Fibroblast of mammary gland (primary cell): ENCODE measurements around the gene LIN37.
A peak's percentile ranks its signal among the peaks of the same experiment; 100 is the strongest.

ENCODE experiments used
- DNase-seq: peaks from one replicate; pipeline ENCODE4 v3.0.0-alpha.2; 2010; ENCODE audit warnings: low read depth
- H3K4me3 ChIP-seq: 2 replicates; pipeline ENCODE4 v1.5.1; 2011; ENCODE audit warnings: low read depth, mild to moderate bottlenecking, low read length, moderate library complexity; ENCODE audit not compliant: control insufficient read depth
- TF ChIP-seq, protein P1 (sequence below): conservative IDR thresholded peaks from 2 replicates; pipeline ENCODE4 v1.5.1; 2011; ENCODE audit warnings: low read depth, low read length, inconsistent platforms; ENCODE audit not compliant: control insufficient read depth, insufficient read depth

The LIN37 gene

GRCh38 chr19:35716801-35717664, 31.3 kb upstream of the LIN37 start:
- H3K4me3 ChIP-seq: peak overlapping the region; percentile 75
- peak; percentile 92 for DNase-seq
- TF ChIP-seq, protein P1, sequence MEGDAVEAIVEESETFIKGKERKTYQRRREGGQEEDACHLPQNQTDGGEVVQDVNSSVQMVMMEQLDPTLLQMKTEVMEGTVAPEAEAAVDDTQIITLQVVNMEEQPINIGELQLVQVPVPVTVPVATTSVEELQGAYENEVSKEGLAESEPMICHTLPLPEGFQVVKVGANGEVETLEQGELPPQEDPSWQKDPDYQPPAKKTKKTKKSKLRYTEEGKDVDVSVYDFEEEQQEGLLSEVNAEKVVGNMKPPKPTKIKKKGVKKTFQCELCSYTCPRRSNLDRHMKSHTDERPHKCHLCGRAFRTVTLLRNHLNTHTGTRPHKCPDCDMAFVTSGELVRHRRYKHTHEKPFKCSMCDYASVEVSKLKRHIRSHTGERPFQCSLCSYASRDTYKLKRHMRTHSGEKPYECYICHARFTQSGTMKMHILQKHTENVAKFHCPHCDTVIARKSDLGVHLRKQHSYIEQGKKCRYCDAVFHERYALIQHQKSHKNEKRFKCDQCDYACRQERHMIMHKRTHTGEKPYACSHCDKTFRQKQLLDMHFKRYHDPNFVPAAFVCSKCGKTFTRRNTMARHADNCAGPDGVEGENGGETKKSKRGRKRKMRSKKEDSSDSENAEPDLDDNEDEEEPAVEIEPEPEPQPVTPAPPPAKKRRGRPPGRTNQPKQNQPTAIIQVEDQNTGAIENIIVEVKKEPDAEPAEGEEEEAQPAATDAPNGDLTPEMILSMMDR: peak; percentile 66

- peak within 1 kb of the TSS; percentile 82 for H3K4me3 ChIP-seq
- DNase-seq: no peak
- TF ChIP-seq, protein P1: no peak
Measured at GRCh38 chr19:35717665-35718344, 30.6 kb upstream of the LIN37 start, which contains the start of gene KMT2B. KMT2B (plus strand) TSS chr19:35718003; CDS start chr19:35718019, 16 bp downstream.

DNA sequence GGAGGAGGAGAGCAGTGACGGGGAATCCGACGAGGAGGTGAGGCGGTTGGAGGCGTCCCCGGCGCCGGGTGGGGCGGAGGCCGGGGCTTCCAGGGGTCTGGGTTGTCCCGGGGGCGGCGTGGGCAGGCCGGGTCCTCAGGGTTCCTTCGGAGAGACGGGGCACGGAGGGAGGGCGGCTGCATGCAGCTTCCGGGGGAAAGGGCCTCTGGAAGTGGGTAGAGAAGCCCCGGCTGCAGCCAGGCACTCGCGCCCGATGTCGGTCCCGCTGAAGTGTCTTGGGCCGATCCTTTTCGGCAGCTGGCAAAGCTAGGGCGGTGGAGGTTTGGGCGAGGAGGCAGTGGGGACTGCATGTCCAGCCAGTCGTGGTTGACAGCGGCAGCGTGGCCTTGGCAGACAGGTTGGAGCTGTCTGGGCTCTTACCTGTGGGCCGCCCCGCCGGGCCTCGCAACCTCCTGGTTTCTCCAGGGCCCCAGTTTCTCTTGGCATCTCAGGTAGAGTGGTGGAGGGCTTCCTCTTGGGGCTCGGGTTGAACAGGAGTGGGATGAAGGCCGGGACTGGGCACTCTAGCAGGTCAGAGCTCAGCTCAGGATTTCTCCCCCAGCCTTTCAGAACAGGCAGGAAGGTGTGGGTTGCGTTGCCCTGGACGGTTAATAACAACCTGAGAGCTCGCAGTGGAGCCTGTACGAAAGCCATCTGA, 29.9 kb upstream of the LIN37 start:
- peak overlapping the region; percentile 82 for H3K4me3 ChIP-seq

DNA sequence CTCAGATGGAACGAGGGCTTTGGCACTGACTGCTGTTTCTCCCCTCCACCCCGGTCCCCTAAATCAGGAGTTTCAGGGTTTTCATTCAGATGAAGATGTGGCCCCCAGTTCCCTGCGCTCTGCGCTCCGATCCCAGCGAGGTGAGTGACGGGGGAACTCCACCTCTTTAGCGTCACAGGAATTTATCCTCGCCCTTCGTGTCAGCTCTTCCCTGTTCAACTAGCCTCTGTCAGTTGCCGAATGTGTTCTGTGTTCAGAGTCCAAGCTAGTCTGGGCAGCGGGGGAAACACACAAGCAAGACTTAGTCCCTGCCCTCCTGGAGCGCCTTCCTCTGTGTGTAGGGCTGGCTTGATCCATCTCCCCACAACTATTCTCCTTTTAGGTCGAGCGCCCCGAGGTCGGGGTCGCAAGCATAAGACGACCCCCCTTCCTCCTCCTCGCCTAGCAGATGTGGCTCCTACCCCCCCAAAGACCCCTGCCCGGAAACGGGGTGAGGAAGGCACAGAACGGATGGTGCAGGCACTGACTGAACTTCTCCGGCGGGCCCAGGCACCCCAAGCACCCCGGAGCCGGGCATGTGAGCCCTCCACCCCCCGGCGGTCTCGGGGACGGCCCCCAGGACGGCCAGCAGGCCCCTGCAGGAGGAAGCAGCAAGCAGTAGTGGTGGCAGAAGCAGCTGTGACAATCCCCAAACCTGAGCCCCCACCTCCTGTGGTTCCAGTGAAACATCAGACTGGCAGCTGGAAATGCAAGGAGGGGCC, 28.8 kb upstream of the LIN37 start:
- TF ChIP-seq, protein P1: no peak
- no peak for DNase-seq
- H3K4me3 ChIP-seq: peak overlapping the region; percentile 82

More for the DNA sequence above, 29.9 kb upstream of the LIN37 start:
- TF ChIP-seq, protein P1: no peak
- DNase-seq: no peak

DNA sequence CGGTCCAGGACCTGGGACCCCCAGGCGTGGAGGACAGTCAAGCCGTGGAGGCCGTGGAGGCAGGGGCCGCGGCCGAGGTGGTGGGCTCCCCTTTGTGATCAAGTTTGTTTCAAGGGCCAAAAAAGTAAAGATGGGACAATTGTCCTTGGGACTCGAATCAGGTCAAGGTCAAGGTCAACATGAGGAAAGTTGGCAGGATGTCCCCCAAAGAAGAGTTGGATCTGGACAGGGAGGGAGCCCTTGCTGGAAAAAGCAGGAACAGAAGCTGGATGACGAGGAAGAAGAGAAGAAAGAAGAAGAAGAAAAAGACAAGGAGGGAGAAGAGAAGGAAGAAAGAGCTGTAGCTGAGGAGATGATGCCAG, 28.2 kb upstream of the LIN37 start:
- DNase-seq: no peak
- TF ChIP-seq, protein P1: no peak
- no peak overlapping the region for H3K4me3 ChIP-seq

DNA sequence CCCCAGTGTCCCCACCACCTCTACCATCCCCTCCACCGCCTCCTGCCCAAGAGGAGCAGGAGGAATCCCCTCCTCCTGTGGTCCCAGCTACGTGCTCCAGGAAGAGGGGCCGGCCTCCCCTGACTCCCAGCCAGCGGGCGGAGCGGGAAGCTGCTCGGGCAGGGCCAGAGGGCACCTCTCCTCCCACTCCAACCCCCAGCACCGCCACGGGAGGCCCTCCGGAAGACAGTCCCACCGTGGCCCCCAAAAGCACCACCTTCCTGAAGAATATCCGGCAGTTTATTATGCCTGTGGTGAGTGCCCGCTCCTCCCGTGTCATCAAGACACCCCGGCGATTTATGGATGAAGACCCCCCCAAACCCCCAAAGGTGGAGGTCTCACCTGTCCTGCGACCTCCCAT, 27.7 kb upstream of the LIN37 start:
- H3K4me3 ChIP-seq: no peak overlapping the region
- no peak for DNase-seq
- TF ChIP-seq, protein P1: no peak
